IMR-90 (cell line): Measurements from ENCODE around the gene SLC6A6. TPM values are rescaled to one million over a fixed set of nuclear protein-coding genes. Genes with fewer than 3 reads are reported as not detected.

Experiments
- ATAC-seq: fragments of 200-7000 bp; cut with Tn5 transposase; 2 replicates; pipeline ENCODE4 v1.9.1; 2020; ENCODE audit warnings: low read depth, mild to moderate bottlenecking, moderate library complexity
- BruUV-seq: library from RNA; stranded (reverse); fragments of 400-500 nt; replicated peaks from 2 replicates; lab custom pipeline; 2021; lab: Mats Ljungman, UMichigan
- CTCF ChIA-PET: fragments of 300-600 bp; formaldehyde crosslinking; extraction: SDS; loops from one replicate; lab custom pipeline; 2021; ENCODE audit warnings: antibody characterized with exemption; lab: Yijun Ruan, JAX
- POLR2A ChIA-PET: fragments of 300-600 bp; sonication (Branson Sonifier 250); formaldehyde crosslinking; loops from one replicate; lab custom pipeline; 2022; ENCODE audit warnings: antibody characterized with exemption; ENCODE audit not compliant: unreplicated experiment; lab: Charles Lee
- DNase-seq: peaks from one replicate; pipeline ENCODE4 v3.0.0; 2013
- H2AFZ ChIP-seq: replicated peaks from 2 replicates; pipeline ENCODE3; 2013; ENCODE audit warnings: low read length, mild to moderate bottlenecking; ENCODE audit not compliant: poor library complexity
- H2AK5ac ChIP-seq: 2 replicates; pipeline ENCODE4 v1.6.1; 2013; ENCODE audit warnings: low read depth, low read length, inconsistent platforms
- H2AK9ac ChIP-seq: replicated peaks from 2 replicates; pipeline ENCODE3; 2013; ENCODE audit warnings: mild to moderate bottlenecking, low read depth, low read length, moderate library complexity; ENCODE audit not compliant: poor library complexity
- H2BK120ac ChIP-seq: 2 replicates; pipeline ENCODE4 v1.6.1; 2013; ENCODE audit warnings: low read depth, low read length, inconsistent platforms
- H2BK15ac ChIP-seq: 3 replicates; pipeline ENCODE4 v1.6.1; 2013; ENCODE audit warnings: low read depth, low read length, inconsistent platforms
- H2BK20ac ChIP-seq: 2 replicates; pipeline ENCODE4 v1.6.1; 2013; ENCODE audit warnings: low read depth, mild to moderate bottlenecking, inconsistent platforms, low read length, moderate library complexity
- H2BK5ac ChIP-seq: 2 replicates; pipeline ENCODE4 v1.6.1; 2013; ENCODE audit warnings: mild to moderate bottlenecking, low read depth, low read length, inconsistent platforms; ENCODE audit not compliant: poor library complexity, severe bottlenecking
- H3K14ac ChIP-seq: replicated peaks from 2 replicates; pipeline ENCODE4 v1.6.1; 2013; ENCODE audit warnings: low read depth, low read length, inconsistent platforms
- H3K18ac ChIP-seq: 2 replicates; pipeline ENCODE4 v1.6.1; 2013; ENCODE audit warnings: low read depth, low read length, control low read depth
- H3K23ac ChIP-seq: 2 replicates; pipeline ENCODE4 v1.6.1; 2013; ENCODE audit warnings: low read depth, low read length, inconsistent platforms
- H3K27ac ChIP-seq: 2 replicates; pipeline ENCODE4 v1.5.1; 2013; ENCODE audit warnings: mild to moderate bottlenecking, control low read depth, low read length; ENCODE audit not compliant: insufficient read depth
- H3K27me3 ChIP-seq: 2 replicates; pipeline ENCODE4 v1.6.1; 2013; ENCODE audit warnings: low read length; ENCODE audit not compliant: control insufficient read depth, insufficient read depth
- H3K36me3 ChIP-seq: 2 replicates; pipeline ENCODE4 v1.6.1; 2013; ENCODE audit warnings: low read length, mixed read lengths; ENCODE audit not compliant: control insufficient read depth, insufficient read depth
- H3K4ac ChIP-seq: 2 replicates; pipeline ENCODE4 v1.6.1; 2013; ENCODE audit warnings: low read depth, low read length, inconsistent platforms
- H3K4me1 ChIP-seq: 2 replicates; pipeline ENCODE4 v1.6.1; 2013; ENCODE audit warnings: low read length, mixed read lengths; ENCODE audit not compliant: control insufficient read depth, insufficient read depth
- H3K4me2 ChIP-seq: 2 replicates; pipeline ENCODE4 v1.6.1; 2013; ENCODE audit warnings: low read depth, mild to moderate bottlenecking, control low read depth, low read length, moderate library complexity
- H3K4me3 ChIP-seq: 2 replicates; pipeline ENCODE4 v1.5.1; 2013; ENCODE audit warnings: low read depth, mild to moderate bottlenecking, control low read depth, low read length, moderate library complexity; ENCODE audit not compliant: insufficient read depth
- H3K56ac ChIP-seq: 2 replicates; pipeline ENCODE4 v1.6.1; 2013; ENCODE audit warnings: low read length, inconsistent platforms; ENCODE audit not compliant: insufficient read depth; ENCODE audit errors: extremely low read depth
- H3K79me1 ChIP-seq, 2 experiments: 2 replicates each; pipeline ENCODE4 v1.6.1; 2013; ENCODE audit warnings: low read length in 2 of 2, inconsistent platforms in 1 of 2, low read depth in 1 of 2
- H3K9ac ChIP-seq: 2 replicates; pipeline ENCODE4 v1.6.1; 2013; ENCODE audit warnings: low read depth, low read length, control low read depth
- H3K9me1 ChIP-seq: 2 replicates; pipeline ENCODE4 v1.6.1; 2013; ENCODE audit warnings: low read length, inconsistent platforms; ENCODE audit not compliant: insufficient read depth
- H3K9me3 ChIP-seq: 2 replicates; pipeline ENCODE4 v1.6.1; 2013; ENCODE audit warnings: low read length; ENCODE audit not compliant: control insufficient read depth, insufficient read depth
- H4K20me1 ChIP-seq: 2 replicates; pipeline ENCODE4 v1.6.1; 2013; ENCODE audit warnings: low read length, inconsistent platforms; ENCODE audit not compliant: insufficient read depth
- H4K5ac ChIP-seq: 2 replicates; pipeline ENCODE4 v1.6.1; 2013; ENCODE audit warnings: mild to moderate bottlenecking, low read depth, low read length, control low read depth
- H4K8ac ChIP-seq, 2 experiments: 2 replicates each; pipeline ENCODE4 v1.6.1; 2013; ENCODE audit warnings: low read depth in 2 of 2, low read length in 2 of 2, control low read depth in 1 of 2, inconsistent platforms in 1 of 2
- H4K91ac ChIP-seq: 2 replicates; pipeline ENCODE4 v1.6.1; 2013; ENCODE audit warnings: low read depth, low read length, inconsistent platforms; ENCODE audit not compliant: insufficient read depth
- BHLHE40 ChIP-seq: fragments of 150-350 bp; IDR thresholded peaks from 2 replicates; pipeline ENCODE4 v1.6.1; 2016; ENCODE audit warnings: mild to moderate bottlenecking, low read depth, low read length
- CHD1 ChIP-seq: IDR thresholded peaks from 2 replicates; pipeline ENCODE4 v1.6.1; 2012; ENCODE audit warnings: low read depth, low read length, improper control_type of control experiment
- MAFK ChIP-seq: IDR thresholded peaks from 2 replicates; pipeline ENCODE4 v1.6.1; 2012; ENCODE audit warnings: low read depth, low read length, improper control_type of control experiment
- NFE2L2 ChIP-seq: fragments of 150-350 bp; IDR thresholded peaks from 2 replicates; pipeline ENCODE4 v1.6.1; 2016; ENCODE audit warnings: low read depth, mild to moderate bottlenecking, low read length
- POLR2A ChIP-seq: IDR thresholded peaks from 2 replicates; pipeline ENCODE4 v1.6.1; 2012; ENCODE audit warnings: mild to moderate bottlenecking, low read depth, low read length
- WGBS, 2 experiments: methylation state at CpG; one replicate each; pipeline versions ENCODE4 v1.1.5 to v1.1.7; 2013; ENCODE audit warnings: missing lambda C conversion rate in 2 of 2; ENCODE audit not compliant: insufficient read length in 1 of 2; ENCODE audit errors: extremely low coverage in 2 of 2; 5-methylcytosine and 5-hydroxymethylcytosine counted together
- dilution Hi-C: fragments of 300-500 bp; cut with HindIII; formaldehyde crosslinking; loops from one replicate; pipeline ENCODE4 v1.14.3; 2018; ENCODE audit warnings: low sequenced_read_pairs; ENCODE audit not compliant: unreplicated experiment
- in situ Hi-C: fragments of 300-500 bp; cut with MboI; formaldehyde crosslinking; loops from 3 replicates; pipeline ENCODE4 v1.14.3; 2019; ENCODE audit warnings: low sequenced_read_pairs, inconsistent platforms, mixed read lengths
- intact Hi-C: fragments of 100-400 bp; cut with micrococcal nuclease; formaldehyde crosslinking; loops from 2 replicates; pipeline ENCODE4 v1.10.0; 2022
- polyA plus RNA-seq, 3 experiments: library from polyadenylated mRNA; depleted of rRNA; stranded (reverse); fragments of >200 nt; gene quantifications; 2 replicates each; pipeline ENCODE4 v1.2.3, GENCODE V29; 2012; ENCODE audit warnings: low replicate concordance in 1 of 3
- total RNA-seq: library from RNA; depleted of rRNA; stranded (reverse); fragments of >200 nt; gene quantifications from 2 replicates; pipeline ENCODE4 v1.2.3, GENCODE V29; 2012
- TF ChIP-seq, protein P1 (sequence below): fragments of 150-350 bp; IDR thresholded peaks from 2 replicates; pipeline ENCODE4 v1.6.1; 2016; ENCODE audit warnings: low read depth, mild to moderate bottlenecking, low read length, moderate library complexity, borderline replicate concordance
- TF ChIP-seq, protein P2 (sequence below): fragments of 150-350 bp; IDR thresholded peaks from 2 replicates; pipeline ENCODE4 v1.6.1; 2017; ENCODE audit warnings: mild to moderate bottlenecking, antibody characterized with exemption, low read length, low read depth

SLC6A6 gene
- total and polyA plus RNA-seq, 2 of the 4 experiments (the other 2 are of a cell fraction) = 29.9 to 39.4 TPM

DNA sequence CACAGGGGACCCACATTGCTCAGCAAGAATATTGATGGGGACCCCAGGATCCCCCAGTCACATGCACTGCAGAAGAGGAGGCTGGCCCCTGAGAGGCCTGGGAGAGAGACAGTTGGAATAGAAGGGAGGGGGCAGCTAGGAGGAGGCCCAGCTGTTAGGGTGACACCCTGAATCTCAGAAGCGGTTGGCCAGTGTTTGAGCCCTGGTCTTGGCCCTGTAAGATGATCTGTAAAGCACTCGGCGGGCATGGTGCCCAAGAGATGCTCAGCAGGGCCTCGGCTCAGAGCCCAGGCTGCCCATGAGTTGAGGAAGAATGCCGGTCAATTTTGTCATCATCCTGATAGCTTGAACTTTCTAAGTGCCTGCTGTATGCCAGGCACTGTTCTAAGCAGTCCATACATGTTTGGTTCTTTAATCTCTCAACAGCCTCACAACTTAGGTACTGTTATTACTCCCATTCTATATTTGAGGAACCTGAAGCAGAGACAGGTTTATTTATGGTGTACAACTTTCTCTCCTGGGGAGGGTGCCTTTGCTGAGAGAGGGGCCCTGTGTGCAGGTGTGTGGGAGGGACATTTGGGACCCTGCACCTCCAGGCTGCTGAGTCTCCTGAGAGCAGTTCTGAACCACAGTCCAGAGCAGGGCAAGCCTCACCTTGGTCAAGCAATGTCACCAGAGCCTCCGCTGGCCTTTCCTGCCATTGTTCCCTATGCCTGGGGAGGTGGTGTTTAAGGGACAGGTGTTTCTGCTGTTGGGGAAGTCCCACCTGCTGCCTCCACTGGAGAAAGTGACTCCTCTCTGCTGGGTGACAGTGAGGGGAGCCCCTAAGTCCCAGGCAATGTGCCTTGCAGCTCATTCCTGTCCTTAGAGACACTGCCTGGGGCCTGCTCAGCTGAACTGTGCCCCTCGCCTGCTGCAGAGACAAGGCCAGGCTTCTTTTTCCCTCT lies 26.0 kb downstream of the SLC6A6 start:
- Histone ChIP-seq H3K9me3 (no peaks in the 10 kb centered on the region), H4K5ac (no peak overlapping the region), H3K4me2 (no peak overlapping the region), H2BK20ac (no peak overlapping the region), H3K56ac (no peak overlapping the region), H3K9me1 (peaks cover 27% of the 10 kb centered on the region), H3K4ac (no peak overlapping the region; the same call in 1 of the 2 replicates), H2BK120ac (no peak overlapping the region), H3K36me3 (0 out of 2 replicates have a peak, but pooled peaks cover 1% of the 10 kb centered on the region), H3K4me1 (peaks cover 43% of the 10 kb centered on the region), H2BK5ac (no peak overlapping the region), H3K23ac (no peak overlapping the region), H3K79me1 (peaks cover 27 to 78% of the 10 kb centered on the region in 2 experiments), H2AK9ac (no peak overlapping the region), H3K14ac (no peak overlapping the region), H3K18ac (no peak overlapping the region), H3K4me3 (no peak overlapping the region), H3K27me3 (no peaks in the 10 kb centered on the region), H4K20me1 (peaks cover 16% of the 10 kb centered on the region), H4K91ac (0 out of 2 replicates have a peak overlapping the region, but pooled peaks have one; percentile 10), H3K9ac (no peak overlapping the region), H2AK5ac (peak overlapping the region; percentile 13), H3K27ac (no peak overlapping the region), H4K8ac (no peak overlapping the region), H2BK15ac (no peak overlapping the region), H2AFZ (no peak overlapping the region)
- in situ Hi-C loops (no loop called here), dilution Hi-C loops (no loop called here), intact Hi-C loops (no loop called here)
- ATAC-seq (no peak), DNase-seq (no peak)
- TF ChIP-seq POLR2A = no peak
- no peak for TF ChIP-seq CHD1
- no peak for TF ChIP-seq NFE2L2
- TF ChIP-seq, protein P1, sequence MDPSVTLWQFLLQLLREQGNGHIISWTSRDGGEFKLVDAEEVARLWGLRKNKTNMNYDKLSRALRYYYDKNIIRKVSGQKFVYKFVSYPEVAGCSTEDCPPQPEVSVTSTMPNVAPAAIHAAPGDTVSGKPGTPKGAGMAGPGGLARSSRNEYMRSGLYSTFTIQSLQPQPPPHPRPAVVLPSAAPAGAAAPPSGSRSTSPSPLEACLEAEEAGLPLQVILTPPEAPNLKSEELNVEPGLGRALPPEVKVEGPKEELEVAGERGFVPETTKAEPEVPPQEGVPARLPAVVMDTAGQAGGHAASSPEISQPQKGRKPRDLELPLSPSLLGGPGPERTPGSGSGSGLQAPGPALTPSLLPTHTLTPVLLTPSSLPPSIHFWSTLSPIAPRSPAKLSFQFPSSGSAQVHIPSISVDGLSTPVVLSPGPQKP = no peak
- TF ChIP-seq BHLHE40 = no peak
- TF ChIP-seq, protein P2, sequence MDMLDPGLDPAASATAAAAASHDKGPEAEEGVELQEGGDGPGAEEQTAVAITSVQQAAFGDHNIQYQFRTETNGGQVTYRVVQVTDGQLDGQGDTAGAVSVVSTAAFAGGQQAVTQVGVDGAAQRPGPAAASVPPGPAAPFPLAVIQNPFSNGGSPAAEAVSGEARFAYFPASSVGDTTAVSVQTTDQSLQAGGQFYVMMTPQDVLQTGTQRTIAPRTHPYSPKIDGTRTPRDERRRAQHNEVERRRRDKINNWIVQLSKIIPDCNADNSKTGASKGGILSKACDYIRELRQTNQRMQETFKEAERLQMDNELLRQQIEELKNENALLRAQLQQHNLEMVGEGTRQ = no peak
- no peak for TF ChIP-seq MAFK
- BruUV-seq = no TSS peak
- ChIA-PET POLR2A (no interaction called here), CTCF (no interaction called here)
- 86% methylated on average over 1 of the region's 7 CpGs; no CpG with 5 or more reads in 1 of the 2 experiments for WGBS, 2 experiments
